Subcutaneous adipose tissue (tissue), 4 donors: Measurements from ENCODE around the gene SPCS1. TPM values are rescaled to one million over a fixed set of nuclear protein-coding genes. Genes with fewer than 3 reads are reported as not detected.

Experiments
- CTCF ChIP-seq: fragments of 450-650 bp; IDR thresholded peaks from one replicate; pipeline ENCODE4 v1.5.1; 2016; ENCODE audit warnings: low read depth, mild to moderate bottlenecking, control low read depth, antibody characterized with exemption, moderate library complexity
- total RNA-seq, 4 donors: library from RNA; depleted of rRNA; stranded (reverse); fragments of >200 nt; gene quantifications; one replicate each; pipeline ENCODE4 v1.1.0, GENCODE V29; 2016

SPCS1 gene
- total RNA-seq, 4 donors from 2014 or later, result 44.3 to 108 (median 80.8) TPM

DNA sequence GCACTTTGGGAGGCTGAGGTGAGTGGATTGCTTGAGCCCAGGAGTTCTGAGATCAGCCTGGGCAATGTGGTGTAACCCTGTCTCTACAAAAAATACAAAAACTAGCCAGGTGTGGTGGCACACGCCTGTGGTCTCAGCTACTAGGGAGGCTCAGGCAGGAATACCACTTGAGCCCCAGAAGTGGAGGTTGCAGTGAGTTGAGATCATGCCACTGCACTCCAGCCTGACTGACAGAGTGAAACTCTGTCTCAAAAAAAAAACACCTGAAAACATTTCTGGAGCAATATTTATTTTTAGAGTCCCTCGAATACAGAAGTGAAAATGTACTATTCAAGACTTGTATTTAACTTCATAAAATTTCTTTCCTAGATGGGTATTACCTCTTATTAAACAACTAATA, 4.6 kb downstream of the SPCS1 start:
- TF ChIP-seq CTCF, result no peak

DNA sequence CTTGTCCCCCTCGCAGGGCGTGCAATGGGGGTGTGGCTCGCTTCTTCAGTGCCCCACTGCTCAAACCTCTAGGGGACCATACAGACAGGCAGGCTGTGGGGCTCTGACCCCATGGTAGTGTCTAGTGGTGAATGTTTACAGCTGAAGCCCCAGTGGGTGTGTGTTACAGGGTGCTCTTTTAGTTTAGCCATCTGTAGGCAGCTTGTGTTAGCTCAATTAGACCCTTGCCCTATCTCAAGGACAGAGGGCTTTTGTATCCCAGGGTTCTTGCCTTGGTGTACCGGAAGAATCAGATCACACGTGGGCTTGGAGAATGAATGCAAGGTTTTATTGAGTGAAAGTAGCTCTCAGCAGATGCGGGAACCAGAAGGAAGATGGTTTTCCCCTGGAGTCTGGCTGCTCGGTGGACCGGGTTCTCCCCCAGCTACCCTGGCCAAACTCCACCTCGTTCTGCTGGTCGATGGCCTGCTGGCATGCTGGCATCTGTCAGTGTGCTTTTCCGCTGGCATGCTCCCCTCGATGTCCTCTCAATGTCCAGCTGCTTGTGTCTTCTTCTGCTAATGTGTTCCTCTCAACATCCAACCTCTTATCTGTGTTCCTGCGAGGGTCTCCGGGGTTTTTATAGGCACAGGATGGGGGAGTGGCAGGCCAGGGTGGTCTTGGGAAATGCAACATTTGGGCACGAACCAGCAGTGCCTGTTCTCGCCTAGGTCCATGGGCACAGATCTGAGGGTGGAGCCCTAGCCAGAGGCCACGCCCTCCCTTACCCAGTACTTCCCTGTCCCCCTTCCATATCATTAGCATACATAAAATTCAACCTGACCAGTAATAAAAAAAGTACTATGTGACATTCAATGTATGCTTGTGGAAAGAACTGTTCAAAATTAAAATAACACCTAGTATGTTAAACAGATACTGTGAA, 6.6 kb downstream of the SPCS1 start:
- no peak for TF ChIP-seq CTCF

GRCh38 chr3:52714335-52715302, 8.7 kb downstream of the SPCS1 start:
- no peak for TF ChIP-seq CTCF

- no peak for TF ChIP-seq CTCF
Measured at GRCh38 chr3:52715714-52716305, 9.9 kb downstream of the SPCS1 start.

DNA sequence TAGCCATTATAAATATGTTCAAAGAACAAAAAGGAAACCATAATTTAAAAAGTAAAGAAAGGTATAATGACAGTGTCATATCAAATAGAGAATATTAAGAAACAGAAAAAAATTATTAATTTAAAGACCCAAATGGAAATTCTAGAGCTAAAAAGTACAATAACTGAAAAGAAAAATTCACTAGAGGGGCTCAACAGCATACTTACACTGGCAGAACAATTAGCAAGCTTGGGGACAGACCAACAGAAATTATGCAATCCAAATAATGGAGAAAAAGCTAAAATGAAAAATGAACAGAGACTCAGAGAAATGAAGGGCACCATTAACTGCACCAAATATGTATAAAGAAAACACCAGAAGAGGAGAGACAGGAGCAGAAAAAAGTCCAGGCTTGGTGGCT, 13.7 kb downstream of the SPCS1 start:
- TF ChIP-seq CTCF, result no peak

DNA sequence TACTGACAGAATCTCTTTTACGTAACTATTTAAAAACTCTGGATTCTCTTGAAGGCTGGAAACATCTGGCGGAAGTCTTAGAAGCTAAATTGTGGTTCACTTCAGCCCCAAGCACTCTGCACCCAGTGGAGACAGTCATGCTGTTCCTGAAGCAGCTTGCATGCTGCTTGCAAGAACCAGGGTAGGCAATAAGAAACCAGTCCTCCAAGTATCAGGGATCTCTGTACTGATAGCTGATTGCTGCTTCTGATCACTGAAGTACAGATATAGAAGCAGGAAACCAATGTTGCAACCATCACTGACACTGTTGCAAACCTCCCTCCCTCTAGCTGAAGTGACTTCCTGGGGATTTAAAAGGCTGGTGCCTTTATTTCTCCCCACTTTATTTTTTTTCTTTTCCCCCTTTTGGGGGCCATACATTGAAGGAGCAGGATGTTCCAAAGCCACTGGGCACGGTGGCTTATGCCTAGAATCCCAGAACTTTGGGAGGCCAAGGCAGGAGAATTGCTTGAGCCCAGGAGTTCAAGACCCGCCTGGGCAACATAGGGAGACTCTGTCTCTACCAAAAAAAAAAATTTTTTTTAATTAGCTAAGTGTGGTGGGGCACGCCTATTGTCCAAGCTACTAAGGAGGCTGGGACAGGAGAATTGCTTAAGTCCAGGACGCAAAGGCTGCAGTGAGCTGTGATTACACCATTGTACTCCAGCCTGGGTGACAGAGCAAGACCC, 15.3 kb downstream of the SPCS1 start:
- TF ChIP-seq CTCF, result no peak
